ENCODE results near the gene ENTHD1. TPM values are rescaled to one million over a fixed set of nuclear protein-coding genes. Genes with fewer than 3 reads are reported as not detected.
A peak's percentile ranks its signal among the peaks of the same experiment; 100 is the strongest.

ENTHD1 gene
- total and polyA plus RNA-seq, 8 donors, result 0.02 TPM; not detected in 7

DNA sequence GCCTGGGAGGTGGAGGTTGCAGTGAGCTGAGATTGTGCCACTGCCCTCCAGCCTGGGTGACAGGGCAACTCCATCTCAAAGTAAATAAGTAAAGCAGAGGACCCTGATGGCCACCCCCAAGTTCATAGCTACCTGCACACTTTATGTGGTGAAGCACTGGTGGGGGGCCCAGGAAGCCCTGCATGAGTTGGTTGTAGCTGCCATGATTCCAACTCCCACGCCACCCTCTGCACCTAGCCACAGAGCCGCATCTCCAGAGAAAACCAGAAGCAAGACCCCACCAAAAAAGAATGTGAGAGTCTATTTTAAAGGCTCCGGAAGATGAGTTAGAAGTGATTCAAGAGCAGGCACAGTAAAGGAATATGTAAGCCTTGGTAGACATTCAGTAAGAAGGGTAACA lies 46.3 kb upstream of the ENTHD1 start:
- Histone ChIP-seq H3K4me1 (no peaks in the 10 kb centered on the region), H3K27ac (no peak overlapping the region), H3K36me3 (no peaks in the 10 kb centered on the region), H3K27me3 (no peaks in the 10 kb centered on the region), H3K4me3 (no peak overlapping the region), H3K9me3 (no peaks in the 10 kb centered on the region)
- FAIRE-seq (no peak), DNase-seq (no peak), ATAC-seq (no peak)
- TF ChIP-seq CTCF (IDR thresholded peaks at IDR 0.05), result no peak
- intact Hi-C loops (cut with DNase I), result loop anchor here in 1 of 3 donors (10.0 kb wide), 1 partner anchor 85 kb away; no protein-coding TSS in a partner anchor
- WGBS, 2 donors, result 92 to 94% methylated on average over 3 of the region's 3 CpGs

DNA sequence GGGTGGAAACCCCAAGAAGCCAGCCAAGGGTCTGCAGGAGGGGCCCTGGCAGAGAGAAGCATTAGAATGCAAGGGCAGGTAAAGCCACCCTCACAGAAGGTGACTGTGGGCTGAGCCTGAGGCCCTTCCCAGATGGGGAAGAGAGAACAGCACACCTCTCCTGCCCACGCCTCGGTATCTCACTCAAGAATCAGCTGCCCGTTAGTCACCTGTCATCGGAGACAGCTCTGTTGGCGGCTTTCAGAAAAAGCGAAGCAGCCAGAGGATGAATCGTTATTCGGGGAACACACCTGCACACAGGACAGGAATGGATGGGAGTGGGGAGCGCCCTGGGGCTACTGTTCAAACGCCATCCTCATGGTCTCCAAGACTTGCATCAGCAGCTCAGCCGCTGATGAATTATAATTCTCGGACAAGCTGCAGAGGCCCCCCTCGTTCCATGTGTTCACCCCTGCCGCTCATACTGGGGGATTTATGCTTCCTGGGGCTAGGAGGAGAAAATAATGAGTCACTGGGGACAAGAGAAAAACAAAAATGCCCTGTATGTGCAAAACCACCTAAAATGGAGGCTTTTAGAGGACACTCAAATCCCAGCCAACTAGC lies 45.0 kb upstream of the ENTHD1 start:
- intact Hi-C loops (cut with DNase I), result loop anchor here in 1 of 3 donors (10.0 kb wide), 1 partner anchor 86 kb away; no protein-coding TSS in a partner anchor
- Histone ChIP-seq H3K27ac (no peak overlapping the region), H3K4me1 (no peaks in the 10 kb centered on the region), H3K27me3 (no peaks in the 10 kb centered on the region), H3K9me3 (no peaks in the 10 kb centered on the region), H3K36me3 (no peaks in the 10 kb centered on the region), H3K4me3 (no peak overlapping the region)
- TF ChIP-seq CTCF (IDR thresholded peaks at IDR 0.05), result no peak
- no peak for FAIRE-seq
- WGBS, 2 donors, result 79 to 87% methylated on average over 14 of the region's 14 CpGs
- ATAC-seq, result no peak
- DNase-seq, result no peak

DNA sequence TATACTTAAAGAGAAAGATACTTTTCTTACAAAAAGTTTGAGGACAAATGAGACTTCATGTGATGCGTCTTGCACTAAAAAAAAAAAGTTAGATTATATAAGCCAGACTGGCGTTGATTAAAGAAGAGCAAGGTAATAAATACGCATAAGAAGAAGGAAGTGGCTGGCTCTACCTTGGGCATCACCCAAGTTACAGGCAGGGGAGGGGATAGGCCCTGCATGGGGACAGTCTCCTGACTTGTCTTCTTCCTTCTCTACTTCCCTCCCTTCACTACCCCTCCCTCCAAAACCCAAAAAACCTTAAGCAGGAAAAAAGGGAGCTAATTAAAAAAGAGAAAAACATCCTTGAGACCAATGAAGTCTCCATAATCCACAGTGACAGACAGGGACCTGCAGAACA lies 44.3 kb upstream of the ENTHD1 start:
- no peak for TF ChIP-seq CTCF (IDR thresholded peaks at IDR 0.05)
- H3K4me1 ChIP-seq, result no peaks in the 10 kb centered on the region
- no peak for FAIRE-seq

DNA sequence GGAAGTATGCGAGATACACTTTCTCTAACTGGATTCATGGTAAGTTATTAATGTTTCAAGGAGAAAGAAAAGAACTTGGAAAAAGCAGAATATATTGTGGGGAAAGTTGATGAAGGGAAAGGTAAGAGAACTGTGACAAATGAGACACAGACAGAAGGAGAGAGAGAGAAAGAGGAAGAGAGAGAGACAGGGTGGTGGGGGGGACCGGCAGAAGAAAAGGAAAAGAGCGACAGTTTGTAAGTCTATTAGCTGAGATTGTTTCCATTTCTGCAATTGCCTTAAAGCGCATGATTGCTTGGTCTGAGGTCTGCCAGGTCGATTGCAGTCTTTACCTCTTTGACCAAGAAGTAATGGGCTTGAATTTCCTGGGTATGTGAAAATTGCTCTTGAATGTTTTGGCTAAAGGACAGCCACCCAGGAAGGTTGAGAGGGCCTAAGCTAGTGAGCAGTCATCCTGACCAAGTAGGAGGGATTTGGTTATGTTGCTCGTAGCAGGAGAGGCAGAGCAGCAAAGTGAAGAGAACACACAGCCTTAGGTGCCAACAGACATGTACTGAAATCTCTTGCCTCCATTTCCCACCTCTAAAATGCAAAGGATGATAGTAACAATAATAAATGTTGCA lies 43.1 kb upstream of the ENTHD1 start:
- no peak for TF ChIP-seq CTCF (IDR thresholded peaks at IDR 0.05)
- intact Hi-C loops (cut with DNase I), result loop anchor here in 1 of 3 donors (10.0 kb wide), 1 partner anchor 88 kb away; no protein-coding TSS in a partner anchor
- FAIRE-seq, result no peak
- 63 to 68% methylated on average over 6 of the region's 6 CpGs for WGBS, 2 donors
- no peaks in the 10 kb centered on the region for H3K4me1 ChIP-seq
- no peak for DNase-seq
- H3K27ac ChIP-seq, result no peak overlapping the region
- no peaks in the 10 kb centered on the region for H3K27me3 ChIP-seq
- no peaks in the 10 kb centered on the region for H3K9me3 ChIP-seq
- ATAC-seq, result no peak
- no peak overlapping the region for H3K4me3 ChIP-seq
- H3K36me3 ChIP-seq, result no peaks in the 10 kb centered on the region

More for the DNA sequence above, 44.3 kb upstream of the ENTHD1 start:
- 86 to 87% methylated on average over 3 of the region's 3 CpGs for WGBS, 2 donors
- Histone ChIP-seq H3K9me3 (no peaks in the 10 kb centered on the region), H3K27me3 (no peaks in the 10 kb centered on the region), H3K36me3 (no peaks in the 10 kb centered on the region), H3K27ac (no peak overlapping the region), H3K4me3 (no peak overlapping the region)
- no peak for ATAC-seq
- DNase-seq, result no peak
- intact Hi-C loops (cut with DNase I), result loop anchor here in 1 of 3 donors (10.0 kb wide), 1 partner anchor 87 kb away; no protein-coding TSS in a partner anchor

- TF ChIP-seq CTCF (IDR thresholded peaks at IDR 0.05), result no peak
- ATAC-seq (peak in 1 of 4 donors; percentile 22), FAIRE-seq (no peak), DNase-seq (no peak)
- intact Hi-C loops (cut with DNase I), result loop anchor here in 1 of 3 donors (10.0 kb wide), 1 partner anchor 89 kb away; no protein-coding TSS in a partner anchor
- Histone ChIP-seq H3K4me1 (no peaks in the 10 kb centered on the region), H3K9me3 (no peaks in the 10 kb centered on the region), H3K27ac (no peak overlapping the region), H3K36me3 (no peaks in the 10 kb centered on the region), H3K27me3 (no peaks in the 10 kb centered on the region), H3K4me3 (no peak overlapping the region)
- 58 to 60% methylated on average over 6 of the region's 6 CpGs for WGBS, 2 donors
These were observed 42.1 kb upstream of the ENTHD1 start for GRCh38 chr22:39935612-39936011.
